Activated gamma-delta T cell treated with anti-CD3 and anti-CD28 coated beads, Interleukin-2, amount 50 U/mL, for 16 hours (primary cell): ENCODE data around the gene PBX1.

Experiments used
- DNase-seq: peaks from one replicate; pipeline ENCODE4 v3.0.0-alpha.2; 2020; ENCODE audit warnings: low read depth

PBX1 gene

DNA sequence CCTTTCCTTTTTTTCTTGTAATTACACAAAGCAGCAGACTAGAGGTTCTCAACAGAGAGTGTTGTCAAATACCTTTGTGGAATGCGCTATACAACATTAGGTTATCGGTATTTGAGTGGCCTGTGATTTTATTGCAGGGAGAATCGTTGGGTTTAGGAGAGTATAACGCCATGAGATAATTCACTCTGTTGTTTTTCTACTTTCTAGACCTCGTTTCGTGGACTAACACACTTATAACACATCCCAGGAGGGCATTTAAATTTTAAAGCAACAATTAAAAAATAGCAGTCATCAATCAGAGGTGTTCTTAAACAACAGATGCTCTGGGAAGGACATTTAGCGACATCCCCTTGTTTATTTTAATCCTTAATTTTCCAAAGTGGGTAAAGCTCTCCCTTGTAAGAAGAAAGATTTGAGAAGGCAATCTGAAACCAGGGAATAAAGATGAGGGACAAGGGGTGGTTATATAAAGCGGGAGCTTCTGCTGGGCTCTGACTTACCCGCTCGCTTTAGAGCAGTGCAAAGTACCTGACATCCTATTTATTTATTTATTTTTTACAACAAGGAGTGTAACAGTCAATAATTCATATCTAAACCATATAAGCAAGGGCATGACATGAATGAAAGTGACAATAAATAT lies 4.9 kb downstream of the PBX1 start:
- no peak for DNase-seq

DNA sequence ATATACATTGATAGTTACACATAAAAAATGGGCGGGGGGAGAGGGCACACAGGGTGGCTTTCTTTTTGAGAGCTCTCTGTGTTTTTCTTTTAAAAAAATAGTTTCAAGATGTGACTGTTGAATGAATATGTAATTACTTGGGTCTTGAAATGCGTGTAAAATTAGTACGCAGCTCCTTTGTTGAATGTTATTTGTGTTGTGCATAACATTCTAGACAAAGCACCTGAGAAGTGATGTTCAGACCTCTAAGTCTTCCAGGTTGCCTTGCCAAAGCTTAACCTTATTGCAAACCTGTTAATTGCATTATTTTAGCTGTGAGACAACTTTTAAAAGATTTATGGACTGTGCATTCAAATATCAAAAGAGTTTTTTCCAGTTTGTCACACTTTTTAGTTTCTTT lies 5.4 kb downstream of the PBX1 start:
- no peak for DNase-seq

DNA sequence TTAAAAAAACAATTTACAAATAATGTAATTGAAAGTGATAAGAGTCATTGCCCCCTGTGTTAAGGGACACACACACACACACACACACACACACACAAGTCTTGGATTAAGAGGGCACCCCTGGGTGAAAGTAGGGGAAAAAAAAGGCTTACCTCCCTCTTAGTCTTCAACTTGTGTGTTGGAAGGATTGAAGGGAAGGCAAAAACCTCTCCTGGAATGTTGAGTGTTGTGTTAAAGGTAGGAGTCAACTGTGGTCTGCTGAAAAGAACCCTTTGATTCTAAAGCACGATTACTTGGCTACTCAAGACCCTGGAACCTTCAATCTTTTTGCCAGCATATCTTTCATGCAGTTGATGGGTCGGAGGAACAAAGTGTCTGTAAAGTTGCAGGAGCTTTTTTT lies 6.4 kb downstream of the PBX1 start:
- no peak for DNase-seq

DNA sequence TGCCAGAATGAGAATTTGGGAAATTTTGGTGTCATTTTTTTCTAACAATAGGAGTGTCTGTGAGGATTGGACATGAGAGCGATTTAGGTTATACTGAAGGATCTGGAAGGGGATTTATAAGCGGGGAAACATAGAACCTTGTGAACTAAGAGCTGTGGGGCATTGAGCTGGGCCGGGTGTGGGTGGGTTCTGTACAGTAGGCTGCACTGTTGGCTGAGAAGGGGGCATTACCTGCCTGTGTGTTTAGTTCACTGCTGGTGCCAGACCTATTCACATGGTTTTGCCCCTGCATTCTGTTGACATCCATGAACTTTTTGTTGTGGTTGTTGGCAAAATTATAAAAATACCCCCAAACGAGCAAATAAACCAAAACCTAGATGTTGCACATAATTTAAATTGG lies 8.8 kb downstream of the PBX1 start:
- no peak for DNase-seq

DNA sequence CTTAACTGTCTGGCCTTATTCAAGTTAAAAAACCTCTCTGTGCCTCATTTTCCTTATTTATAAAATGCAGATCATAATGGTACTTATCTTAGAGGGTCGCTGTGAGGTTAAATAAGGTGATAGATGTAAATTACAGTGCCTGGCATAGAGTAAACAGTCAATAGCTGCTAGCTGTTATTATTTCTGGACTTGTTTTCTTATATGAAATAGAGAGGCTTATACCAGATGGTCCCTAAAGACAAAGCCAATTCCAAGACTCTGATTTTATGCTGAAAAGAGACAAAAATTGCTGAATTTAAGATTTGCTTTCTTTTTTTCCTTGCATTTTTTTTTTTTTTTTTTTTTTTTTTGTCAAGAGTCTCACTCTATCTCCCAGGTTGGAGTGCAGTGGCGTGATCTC lies 10.3 kb downstream of the PBX1 start:
- no peak for DNase-seq

DNA sequence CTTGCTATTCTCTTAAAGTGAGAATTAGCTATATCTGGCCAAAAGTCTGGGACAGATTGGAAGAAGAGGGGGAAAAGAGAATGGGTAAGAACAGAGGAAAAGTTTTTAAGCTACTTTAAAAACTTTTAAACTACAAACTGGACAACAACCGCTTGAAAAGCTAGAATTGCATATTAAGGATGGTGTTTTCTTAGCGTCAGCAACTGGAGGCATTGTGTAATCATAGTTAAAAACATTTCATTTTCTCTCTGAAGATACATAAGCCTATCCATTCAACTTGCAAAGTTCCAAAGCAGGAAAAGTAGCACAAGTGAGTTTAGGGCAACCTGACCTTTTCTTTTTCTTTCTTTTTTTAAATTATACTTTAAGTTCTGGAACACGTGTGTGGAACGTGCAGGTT lies 10.9 kb downstream of the PBX1 start:
- DNase-seq: no peak

DNA sequence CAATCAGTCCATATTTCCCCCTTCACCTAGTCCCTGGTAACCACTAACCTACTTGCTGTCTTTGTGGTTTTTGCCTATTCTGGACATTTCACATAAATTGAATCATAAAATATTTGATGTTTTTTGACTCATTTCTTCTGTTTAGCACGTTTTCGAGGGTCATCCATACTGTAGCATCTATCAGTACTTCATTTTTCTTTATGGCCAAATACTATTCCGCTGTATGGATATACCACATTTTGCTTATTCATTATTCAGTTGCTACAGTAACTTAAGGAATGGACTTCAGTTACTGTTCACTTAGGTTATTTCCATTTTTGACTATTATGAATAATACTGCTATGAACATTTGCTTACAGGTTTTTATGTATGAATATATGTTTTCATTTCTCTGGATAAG lies 12.3 kb downstream of the PBX1 start:
- DNase-seq: no peak

DNA sequence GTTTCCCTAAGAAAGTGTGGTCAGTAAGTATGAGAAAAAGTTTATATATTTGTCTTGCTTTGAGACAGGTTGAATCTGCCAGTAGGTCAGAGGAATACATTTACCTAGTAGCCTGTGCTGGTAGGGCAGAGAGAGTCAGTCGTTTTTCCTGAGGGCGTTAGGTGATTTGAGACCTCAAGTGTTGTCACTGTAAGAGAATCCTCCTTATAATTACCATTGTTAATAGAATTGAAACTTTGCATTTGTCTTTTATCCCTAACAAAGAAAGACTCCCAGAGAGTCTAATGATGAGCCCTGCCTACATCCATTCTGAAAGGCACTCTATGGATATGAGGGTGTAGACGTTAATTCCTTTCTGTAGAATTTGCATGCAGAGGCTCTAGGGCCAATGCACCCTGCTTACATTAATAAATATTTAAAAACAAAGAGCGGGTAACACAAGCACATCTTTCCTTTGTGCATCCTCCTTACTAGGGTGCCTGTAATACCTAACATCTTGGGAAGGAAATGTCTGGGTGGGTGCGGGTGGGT lies 16.4 kb downstream of the PBX1 start:
- DNase-seq: no peak

DNA sequence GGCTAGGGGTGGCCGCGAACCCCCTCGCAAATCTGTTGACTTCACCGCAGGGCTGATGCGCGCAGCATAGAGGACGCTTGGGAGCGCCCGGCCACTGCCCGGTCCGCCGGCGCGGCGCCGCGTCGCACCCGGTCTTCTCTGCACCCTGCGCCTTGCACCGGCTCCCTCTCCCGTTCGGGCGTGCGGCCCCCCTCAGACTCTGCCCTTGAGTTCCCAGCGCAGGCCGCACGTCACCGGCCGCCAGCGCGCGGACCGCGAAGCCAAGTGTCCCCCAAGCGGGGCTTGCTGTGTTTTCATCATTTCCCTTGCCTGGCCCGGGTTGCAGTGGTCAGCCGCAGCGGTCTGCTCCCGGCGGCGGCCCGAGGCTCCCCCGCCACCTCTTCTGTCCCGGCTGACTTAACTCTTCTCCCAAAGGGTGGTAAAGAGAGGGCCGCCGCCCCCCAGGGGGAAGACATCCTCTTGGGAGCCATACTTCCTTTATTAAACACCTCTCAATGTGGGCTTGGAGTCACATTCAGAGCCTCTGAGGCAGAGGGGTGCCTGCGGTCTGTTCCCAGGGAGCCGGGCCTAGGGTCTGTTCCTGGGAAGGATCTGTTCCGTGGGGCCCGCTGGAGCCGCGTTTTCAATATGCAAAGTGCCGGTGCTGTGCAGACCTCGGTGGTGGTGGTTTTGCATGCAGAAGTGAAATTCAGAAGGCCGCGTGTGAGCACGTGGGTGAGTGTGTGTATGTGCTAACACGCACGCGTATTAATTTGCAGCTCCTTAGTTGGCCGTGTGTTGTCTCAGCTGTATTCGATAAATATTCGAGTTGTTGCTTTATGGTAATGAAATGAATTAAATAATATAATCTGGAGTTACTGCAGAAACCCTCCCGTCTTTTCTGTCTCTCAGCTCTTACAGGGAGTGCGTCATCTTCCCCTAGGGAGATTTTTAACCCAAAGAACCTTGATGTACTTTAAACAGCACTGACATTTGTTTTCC lies 17.6 kb downstream of the PBX1 start:
- DNase-seq: no peak

DNA sequence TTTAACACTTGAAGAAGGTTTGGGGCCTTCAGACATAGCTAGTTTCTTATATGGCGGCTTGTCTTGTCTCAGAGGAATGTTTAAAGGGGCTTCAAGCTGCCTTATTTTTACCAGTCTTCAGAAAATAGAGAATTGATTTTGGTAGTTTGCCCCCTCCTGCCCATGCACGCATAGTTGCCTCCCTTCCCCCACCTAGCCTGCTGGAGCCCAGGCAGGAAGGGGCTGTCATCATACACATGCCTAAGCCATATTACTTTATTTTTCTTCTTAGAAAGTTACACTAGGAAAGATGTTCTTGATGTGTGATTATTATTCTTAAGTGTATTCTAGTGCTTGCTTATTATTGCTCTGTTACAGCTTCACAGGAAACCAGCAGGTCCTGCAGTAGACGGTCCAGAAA lies 18.3 kb downstream of the PBX1 start:
- DNase-seq: no peak

DNA sequence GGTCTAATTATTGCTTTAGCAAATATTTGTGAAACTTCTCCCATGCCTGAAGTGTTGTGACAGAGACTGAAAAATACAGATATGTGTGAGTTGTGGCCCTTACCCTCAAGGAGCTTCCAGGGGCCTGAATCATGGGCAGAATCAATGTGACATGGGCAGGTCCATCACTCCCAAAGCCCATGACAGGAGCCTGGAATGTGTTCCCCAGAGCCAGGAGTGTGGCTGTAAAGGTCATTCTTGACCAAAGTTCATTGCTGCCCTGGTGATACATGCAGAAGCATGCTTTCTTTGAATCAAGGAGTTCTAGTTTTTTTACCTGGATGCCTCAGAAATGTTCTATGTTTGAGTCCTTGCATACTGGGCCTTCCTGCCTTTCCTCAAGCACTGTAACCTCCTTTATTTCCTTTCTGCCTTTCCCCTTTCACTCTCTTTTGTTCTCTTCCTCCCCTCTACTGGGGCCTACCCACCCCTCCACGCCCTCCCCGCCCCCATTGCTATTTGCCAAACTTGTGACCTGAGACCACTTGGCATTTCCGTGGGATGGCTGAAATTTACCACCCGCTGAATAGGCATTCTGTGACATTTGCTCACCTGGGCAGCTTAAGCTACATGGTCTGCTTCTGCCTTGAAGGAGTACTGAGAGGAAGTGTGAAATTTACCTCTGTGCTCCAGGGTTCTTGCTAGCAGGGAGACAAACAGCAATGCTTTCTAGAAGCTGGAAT lies 19.7 kb downstream of the PBX1 start:
- no peak for DNase-seq

DNA sequence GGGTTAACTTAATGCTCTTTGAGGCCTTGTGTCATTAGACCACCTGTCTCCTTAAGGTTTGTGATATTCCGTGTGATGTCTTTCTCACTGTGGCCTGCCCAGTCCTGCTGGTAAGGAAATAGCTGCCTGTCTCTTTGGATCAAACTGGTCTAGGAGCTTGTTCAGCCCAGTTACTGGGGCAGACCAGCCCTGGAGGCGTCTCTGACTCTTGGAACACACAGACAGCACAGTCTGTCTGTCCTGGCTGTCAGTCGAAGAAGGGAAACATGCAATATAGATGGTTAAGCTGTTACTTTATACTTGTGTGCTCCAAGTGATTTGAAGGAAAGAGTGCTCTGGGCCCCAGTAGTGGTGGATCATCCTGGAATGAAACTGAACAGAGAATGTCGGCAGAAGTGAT lies 20.4 kb downstream of the PBX1 start:
- DNase-seq: no peak

DNA sequence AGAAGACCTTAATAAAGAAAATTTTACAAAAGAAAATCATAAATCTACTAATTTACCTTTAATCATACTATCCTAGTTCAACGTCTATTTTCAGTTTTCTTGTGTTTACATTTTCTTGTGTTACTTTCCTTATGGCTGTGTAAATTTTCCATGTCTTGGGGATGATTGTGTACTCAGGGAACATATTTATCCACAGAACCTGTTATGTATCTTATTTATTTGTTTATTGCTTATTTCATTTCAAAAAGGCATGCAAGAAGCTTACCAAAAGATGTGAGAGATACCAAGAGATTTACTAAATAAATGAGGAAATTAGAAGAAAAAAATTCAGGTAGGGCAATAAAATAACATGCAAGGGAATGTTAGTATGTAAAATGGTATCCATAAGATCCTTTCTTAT lies 22.8 kb downstream of the PBX1 start:
- no peak for DNase-seq

DNA sequence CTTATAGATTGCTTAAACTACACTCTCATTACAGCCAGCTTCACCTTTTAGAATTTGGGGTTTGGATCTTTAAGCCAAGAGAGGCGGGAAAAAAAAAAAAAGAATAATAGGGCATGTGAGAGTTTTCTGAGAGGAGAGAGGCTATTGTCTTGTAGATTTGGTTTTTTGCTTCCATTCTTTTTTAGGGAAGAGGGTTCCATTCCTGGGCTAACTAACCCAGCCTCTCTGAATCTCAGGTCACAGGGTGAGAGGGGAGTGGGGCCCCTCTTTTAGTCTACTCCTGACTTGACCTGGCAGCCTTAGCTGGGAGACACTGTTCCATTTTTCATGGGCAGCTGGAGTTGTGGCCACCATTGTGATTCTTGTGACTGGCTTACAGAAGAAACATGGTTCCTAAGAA lies 24.2 kb downstream of the PBX1 start:
- DNase-seq: no peak

DNA sequence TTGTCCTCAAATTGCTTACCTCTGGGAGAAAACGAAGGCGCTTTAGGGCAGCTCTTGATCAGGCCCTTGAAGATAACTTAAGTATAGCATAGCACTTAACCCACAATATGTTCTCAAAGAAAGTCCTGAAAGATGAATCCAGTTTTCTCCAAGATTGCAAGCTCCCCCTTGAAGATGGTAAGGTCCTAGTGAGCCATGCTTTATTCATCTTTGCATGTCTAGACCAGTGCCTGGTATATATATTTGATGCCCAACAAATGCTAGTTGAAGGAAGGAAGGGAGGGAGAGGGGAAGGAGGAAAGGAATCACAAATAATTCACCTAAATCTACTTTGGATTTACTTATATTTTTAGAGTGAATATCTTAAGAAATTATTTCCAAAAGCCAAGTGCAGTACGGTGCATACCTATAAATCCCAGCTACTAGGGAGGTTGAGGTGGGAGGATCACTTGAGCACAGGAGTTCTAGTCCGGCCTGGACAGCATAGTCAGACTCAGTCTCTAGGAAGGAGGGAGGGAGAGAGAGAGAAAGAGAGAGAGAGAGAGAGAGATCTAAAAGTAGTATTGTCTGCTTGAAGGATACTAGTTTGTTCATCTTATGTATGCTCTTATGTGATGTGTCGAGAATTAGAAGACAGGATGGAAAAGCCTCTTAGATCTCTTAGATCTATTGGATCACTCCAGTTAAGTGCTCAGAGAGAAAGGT lies 25.0 kb downstream of the PBX1 start:
- DNase-seq: no peak

DNA sequence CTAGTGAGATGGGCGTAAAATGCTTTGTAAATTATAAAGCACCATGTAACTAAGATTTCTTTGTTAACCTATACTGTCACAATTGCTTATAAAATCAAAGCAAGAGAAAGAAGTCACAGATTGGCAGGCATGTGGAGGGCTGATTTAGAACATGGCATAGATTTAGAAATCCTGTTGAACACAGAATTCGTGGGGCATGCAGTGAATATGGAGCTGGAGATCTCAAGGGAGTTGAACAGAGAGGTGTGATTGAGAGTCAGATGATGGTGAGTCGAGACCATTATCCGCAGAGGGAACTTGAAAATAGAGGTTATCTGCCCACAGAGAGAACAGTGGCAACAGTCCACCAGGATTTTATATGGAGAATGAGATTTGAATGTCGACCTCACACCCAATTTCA lies 27.6 kb downstream of the PBX1 start:
- DNase-seq: no peak

DNA sequence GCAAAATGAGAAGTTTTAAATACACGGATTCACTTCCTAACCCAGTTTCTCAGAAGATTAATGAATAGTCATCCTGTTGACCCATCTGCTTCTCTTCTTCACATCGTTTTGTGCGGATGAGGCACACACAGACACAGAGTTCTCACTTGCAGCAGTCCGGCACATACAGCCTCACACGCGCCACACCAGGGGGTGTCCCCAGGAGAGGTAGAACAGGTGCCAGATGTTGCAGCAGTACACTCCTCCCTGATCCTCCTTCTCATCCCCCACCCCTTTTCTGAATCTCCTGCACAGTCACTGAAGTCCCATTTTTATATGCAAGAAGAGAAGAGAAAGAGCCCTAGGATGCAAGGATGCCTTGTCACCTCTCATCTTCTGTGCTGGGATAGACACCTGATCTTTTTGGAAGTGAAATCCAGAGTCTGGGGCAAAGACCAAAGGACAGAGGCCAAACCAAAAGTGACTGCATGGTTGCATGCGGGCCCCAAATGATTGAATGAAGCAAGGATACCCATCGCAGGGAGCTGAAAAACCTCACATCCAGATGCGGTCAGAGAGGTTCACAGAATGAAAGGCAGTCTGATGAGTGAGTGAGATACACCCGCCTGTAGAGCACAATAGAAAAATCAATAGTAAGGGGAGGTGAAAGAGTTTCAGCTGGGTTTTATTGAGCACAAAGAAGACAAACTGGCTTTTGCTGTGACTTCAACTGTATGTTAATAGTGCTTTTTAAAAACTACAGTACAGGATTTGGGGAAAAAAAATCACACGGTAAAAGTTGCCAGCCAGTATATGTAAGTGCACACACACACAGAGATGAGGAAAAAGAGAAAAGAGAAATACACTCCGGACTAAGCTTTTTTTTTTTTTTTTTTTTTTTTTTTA lies 28.9 kb downstream of the PBX1 start:
- DNase-seq: no peak

DNA sequence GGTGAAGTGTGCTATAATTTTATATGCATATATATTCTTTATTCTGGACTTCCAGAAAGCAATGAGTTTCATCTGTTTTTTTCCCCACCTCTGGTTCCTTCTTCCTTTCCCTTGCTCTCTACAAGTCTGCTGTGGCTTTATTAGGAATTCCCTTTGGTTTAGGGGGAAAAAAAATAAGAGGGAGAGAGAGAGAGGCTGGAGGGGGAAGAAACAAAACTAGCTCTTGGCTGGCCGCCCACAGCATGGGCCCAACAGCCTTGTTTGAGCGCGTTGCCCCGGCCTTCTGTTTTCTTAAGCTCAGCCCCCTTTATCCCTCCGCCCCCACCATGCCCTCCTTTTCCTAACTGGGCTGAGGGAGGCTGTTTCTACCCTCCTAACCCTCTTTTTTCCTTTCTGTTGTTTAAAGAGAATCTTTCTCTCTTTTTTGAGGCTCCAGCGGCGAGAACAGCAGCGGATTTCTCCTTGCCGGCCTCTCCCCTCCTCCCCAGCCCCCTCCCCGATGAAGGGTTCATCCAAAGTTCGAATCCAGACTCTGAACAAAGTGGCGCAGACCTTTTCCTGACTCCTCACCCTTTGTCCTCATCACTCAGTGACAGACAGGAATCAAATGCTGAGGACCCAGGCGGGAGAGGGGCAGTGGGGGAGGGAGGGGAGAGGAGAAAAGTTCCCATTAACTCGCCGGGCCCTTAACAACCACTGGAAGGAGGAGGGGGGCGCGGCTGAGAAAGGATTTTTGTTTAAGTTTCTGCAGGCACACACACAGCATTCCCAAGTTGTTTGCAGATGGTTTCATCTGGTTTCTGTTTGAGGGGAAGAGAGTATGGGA lies 29.7 kb downstream of the PBX1 start:
- DNase-seq: no peak

DNA sequence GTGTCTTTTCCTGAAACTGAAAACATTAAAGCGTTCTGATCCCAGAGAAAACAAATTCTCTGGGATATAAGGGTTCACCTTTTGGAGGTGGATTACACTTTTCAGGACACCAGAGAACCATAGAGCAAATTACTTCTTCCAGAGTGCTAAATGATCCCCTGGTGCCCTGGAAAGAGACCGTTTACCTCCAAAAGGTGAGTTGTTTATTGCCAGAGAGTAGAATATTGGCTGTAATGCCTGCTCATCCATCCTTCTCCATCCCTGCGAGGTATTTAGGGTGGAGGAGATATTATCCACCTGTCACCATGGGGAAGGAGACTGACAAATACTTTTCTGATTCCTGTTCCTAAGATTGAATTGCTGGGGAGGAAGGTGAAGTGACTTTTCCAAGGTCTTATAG lies 30.4 kb downstream of the PBX1 start:
- DNase-seq: no peak

DNA sequence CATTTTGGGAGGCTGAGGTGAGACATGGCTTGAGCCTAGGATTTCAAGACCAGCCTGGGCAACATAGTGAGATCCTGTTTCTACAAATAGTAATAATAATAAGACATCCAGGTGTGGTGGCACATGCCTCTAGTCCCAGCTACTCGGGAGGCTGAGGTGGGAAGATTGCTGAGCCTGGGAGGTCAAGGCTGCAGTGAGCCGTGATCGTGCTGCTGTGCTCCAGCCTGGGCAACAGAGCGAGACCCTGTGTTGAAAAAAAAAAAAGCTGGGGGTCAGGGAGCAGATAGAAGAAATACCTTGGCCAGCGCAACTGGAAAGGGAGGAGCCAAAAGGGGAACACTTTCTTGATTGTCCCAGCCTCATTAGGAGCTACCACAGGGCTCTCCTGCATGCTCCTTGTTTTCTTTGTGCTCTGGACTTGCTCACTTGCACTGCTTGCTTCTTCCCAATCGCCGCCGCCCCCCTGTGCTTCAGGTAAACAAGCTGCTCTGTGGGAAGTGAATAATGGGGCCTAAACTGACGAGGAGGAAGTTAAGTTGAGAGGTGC lies 31.1 kb downstream of the PBX1 start:
- DNase-seq: no peak
